ENCODE measurements around the gene CBX2. TPM values are rescaled to one million over a fixed set of nuclear protein-coding genes. Genes with fewer than 3 reads are reported as not detected.
A peak's percentile ranks its signal among the peaks of the same experiment; 100 is the strongest.

The CBX2 gene
- polyA plus RNA-seq, 2 of the 4 experiments (the other 2 are of a cell fraction) = 7.4 to 16.4 TPM

DNA sequence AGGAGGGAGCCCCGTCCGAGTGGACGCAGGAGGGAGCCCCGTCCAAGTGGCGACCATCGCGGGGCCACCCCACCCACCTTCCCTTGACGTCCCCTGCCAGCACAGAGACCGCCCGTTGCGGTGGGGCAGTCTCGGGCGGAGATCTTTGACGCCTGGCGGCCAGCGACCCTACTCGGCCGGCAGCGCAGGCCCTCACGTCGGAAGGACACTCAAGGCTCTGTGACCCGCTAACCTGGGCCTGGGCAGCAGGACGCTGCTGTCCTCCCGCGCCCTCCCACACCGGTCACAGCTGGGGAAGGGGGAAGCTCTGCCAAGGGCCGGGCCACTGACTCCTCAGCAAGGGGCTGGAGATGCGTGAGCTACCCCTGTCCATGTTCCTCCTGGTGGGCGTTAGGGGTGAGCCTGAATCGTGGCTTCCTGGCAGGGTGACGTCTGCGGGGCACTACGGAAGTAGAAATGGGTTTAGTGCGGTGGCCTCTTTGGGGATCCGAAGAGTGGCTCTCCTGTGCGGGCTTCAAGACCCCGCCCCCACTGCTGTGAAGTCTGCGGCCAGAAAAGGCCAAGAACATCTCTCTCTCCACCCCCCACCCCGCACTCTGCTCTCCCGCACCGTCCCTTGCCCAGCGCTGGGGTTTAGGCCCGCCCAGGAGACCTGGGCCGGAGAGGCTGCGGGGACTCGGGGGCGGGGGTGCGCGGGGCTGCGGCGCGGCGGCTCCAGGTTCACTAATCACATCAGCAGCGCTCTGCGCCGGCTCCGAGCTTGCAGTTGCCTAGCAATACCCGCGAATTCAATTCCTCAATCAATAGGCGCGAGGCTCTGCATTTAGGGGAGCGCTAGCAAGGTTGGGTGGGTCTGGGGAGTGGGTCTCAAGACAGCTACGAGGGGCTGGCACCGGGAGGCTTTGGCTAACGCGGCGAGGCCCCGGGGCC, 13.1 kb downstream of the CBX2 start:
- 94% methylated on average over 66 of the region's 68 CpGs for WGBS (ENCODE audit: missing lambda C conversion rate)
- FAIRE-seq = no peak
- POLR2A ChIA-PET = interaction anchor here (1.5 kb wide), 1 partner anchor 46 kb away, joined by 3 read pairs; no protein-coding TSS in a partner anchor

DNA sequence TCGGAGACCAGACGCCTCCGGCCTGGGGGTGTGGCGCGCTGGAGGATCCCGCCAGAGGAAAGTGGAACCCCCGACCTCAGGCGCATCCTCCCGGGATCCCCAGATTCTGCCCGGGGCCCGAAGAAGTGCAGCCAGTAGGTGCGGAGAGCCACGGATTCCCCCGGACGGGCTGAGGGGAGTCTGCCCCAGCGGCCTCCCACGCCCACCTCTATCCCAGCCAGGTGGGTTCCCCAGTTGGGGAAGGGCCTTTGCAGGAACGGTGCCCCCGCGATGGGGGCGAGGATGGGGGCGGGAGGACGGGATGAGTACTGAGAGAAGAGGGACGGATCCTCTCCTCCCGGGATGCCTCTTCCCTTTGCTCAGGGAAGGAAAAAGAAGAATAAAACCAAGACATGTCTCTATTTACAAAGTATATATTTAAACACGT, 13.8 kb downstream of the CBX2 start:
- Histone ChIP-seq H3K27ac (no peak overlapping the region; a peak in 1 of 6 replicates), H3K4me2 (peak overlapping the region; percentile 88; the same call in 1 of the 3 replicates), H3K4me3 (no peak overlapping the region), H3K4me1 (peaks cover 36% of the 10 kb centered on the region), H3K9me3 (no peaks in the 10 kb centered on the region)
- TF ChIP-seq HES2 (IDR thresholded peaks at IDR 0.05) = no peak
- TF ChIP-seq RAD21 (conservative IDR thresholded peaks at IDR 0.05 in 1 of 2, IDR thresholded peaks at IDR 0.05 in 1 of 2) = no peak
- TF ChIP-seq E2F6 (IDR thresholded peaks at IDR 0.05; ENCODE audit: borderline replicate concordance, low read depth) = no peak
- TF ChIP-seq TFCP2L1 (CRISPR knock-in tag; IDR thresholded peaks at IDR 0.05) = no peak
- TF ChIP-seq RNF2 (IDR thresholded peaks at IDR 0.05; ENCODE audit: borderline replicate concordance, low read depth) = no peak
- TF ChIP-seq FOSL2 (IDR thresholded peaks at IDR 0.05) = no peak
- TF ChIP-seq FOSL2 (CRISPR knock-in tag; IDR thresholded peaks at IDR 0.05) = no peak
- no peak for TF ChIP-seq TP53 (CRISPR knock-in tag; IDR thresholded peaks at IDR 0.05)
- ChIA-PET CTCF (interaction anchor here (1.2 to 39.8 kb wide), 6 partner anchors 29 to 201 kb away, joined by 6 to 1281 read pairs (median 32); partner anchors contain the start of gene CBX4), POLR2A (no interaction called here)
- 84% methylated on average over 26 of the region's 26 CpGs for WGBS (ENCODE audit: missing lambda C conversion rate)
- no peak for DNase-seq (ENCODE audit: low read depth in 1 of 2, low spot score in 1 of 2)
- FAIRE-seq = no peak
- no peak for ATAC-seq

More for the DNA sequence above, 13.1 kb downstream of the CBX2 start:
- ATAC-seq (no peak), DNase-seq (ENCODE audit: low read depth in 1 of 2, low spot score in 1 of 2) (no peak)
- no peak overlapping the region for H3K27ac ChIP-seq
- CTCF ChIA-PET = interaction anchor here (0.7 to 39.8 kb wide), 25 partner anchors 8 to 242 kb away, joined by 3 to 1281 read pairs (median 11); partner anchors contain the start of gene CBX4
- no peak for TF ChIP-seq MYC (IDR thresholded peaks at IDR 0.05; ENCODE audit: borderline replicate concordance, low read length)
- no peak for TF ChIP-seq HEYL (CRISPR knock-in tag; IDR thresholded peaks at IDR 0.05)
- TF ChIP-seq HMGXB4 (CRISPR knock-in tag; IDR thresholded peaks at IDR 0.05; ENCODE audit: borderline replicate concordance) = no peak
- no peak for TF ChIP-seq RAD21 (conservative IDR thresholded peaks at IDR 0.05 in 1 of 2, IDR thresholded peaks at IDR 0.05 in 1 of 2)
- TF ChIP-seq CEBPB (IDR thresholded peaks at IDR 0.05) = no peak
- no peak for TF ChIP-seq NPAS2 (CRISPR knock-in tag; IDR thresholded peaks at IDR 0.05; ENCODE audit: borderline replicate concordance)
- TF ChIP-seq MAZ (IDR thresholded peaks at IDR 0.05; ENCODE audit: borderline replicate concordance, low read depth, low read length) = no peak
- no peak for TF ChIP-seq CHD4 (IDR thresholded peaks at IDR 0.05; ENCODE audit: borderline replicate concordance)
- no peak overlapping the region for H3K4me2 ChIP-seq
- H3K9me3 ChIP-seq = no peaks in the 10 kb centered on the region
- H3K4me1 ChIP-seq = peaks cover 35% of the 10 kb centered on the region
- no peak overlapping the region for H3K4me3 ChIP-seq

- ATAC-seq (no peak), DNase-seq (ENCODE audit: low read depth in 1 of 2, low spot score in 1 of 2) (peak in 1 of 2 experiments; percentile 55), FAIRE-seq (no peak)
- Histone ChIP-seq H3K27ac (peak overlapping the region; percentile 82 to 97), H3K4me3 (peak overlapping the region; percentile 56), H3K4me2 (peak overlapping the region; percentile 88), H3K4me1 (peaks cover 36% of the 10 kb centered on the region), H3K9me3 (no peaks in the 10 kb centered on the region)
- 37% methylated on average over 22 of the region's 22 CpGs for WGBS (ENCODE audit: missing lambda C conversion rate)
- ChIA-PET CTCF (interaction anchor here (1.0 to 39.8 kb wide), 7 partner anchors 28 to 309 kb away, joined by 4 to 1281 read pairs (median 9); partner anchors contain the start of genes CBX4 and GAA), POLR2A (interaction anchor here (0.5 kb wide), 1 partner anchor 178 kb away, joined by 3 read pairs; no protein-coding TSS in a partner anchor)
- TF ChIP-seq, protein P1, sequence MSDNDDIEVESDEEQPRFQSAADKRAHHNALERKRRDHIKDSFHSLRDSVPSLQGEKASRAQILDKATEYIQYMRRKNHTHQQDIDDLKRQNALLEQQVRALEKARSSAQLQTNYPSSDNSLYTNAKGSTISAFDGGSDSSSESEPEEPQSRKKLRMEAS (IDR thresholded peaks at IDR 0.05) = no peak
- no peak for TF ChIP-seq ELK1 (IDR thresholded peaks at IDR 0.05; ENCODE audit: low read depth, low read length)
- TF ChIP-seq RAD21 (conservative IDR thresholded peaks at IDR 0.05 in 1 of 2, IDR thresholded peaks at IDR 0.05 in 1 of 2) = no peak; a peak in 1 of 5 replicates
- TF ChIP-seq ZFP36 (IDR thresholded peaks at IDR 0.05; ENCODE audit: borderline replicate concordance, partially characterized antibody) = no peak
- TF ChIP-seq CBX8 (IDR thresholded peaks at IDR 0.05) = no peak
- no peak for TF ChIP-seq JUNB (IDR thresholded peaks at IDR 0.05)
- TF ChIP-seq HES2 (IDR thresholded peaks at IDR 0.05) = no peak
- no peak for TF ChIP-seq CHD2 (IDR thresholded peaks at IDR 0.05; ENCODE audit: low read length, partially characterized antibody)
- TF ChIP-seq HOXB5 (CRISPR knock-in tag; IDR thresholded peaks at IDR 0.05) = no peak
- TF ChIP-seq TP53 (CRISPR knock-in tag; IDR thresholded peaks at IDR 0.05) = no peak
- TF ChIP-seq RFX5 (IDR thresholded peaks at IDR 0.05) = no peak
- no peak for TF ChIP-seq RNF2 (IDR thresholded peaks at IDR 0.05; ENCODE audit: borderline replicate concordance, low read depth)
- no peak for TF ChIP-seq FOXS1 (CRISPR knock-in tag; IDR thresholded peaks at IDR 0.05)
- TF ChIP-seq E2F6 (IDR thresholded peaks at IDR 0.05; ENCODE audit: borderline replicate concordance, low read depth) = peak; percentile 36; the same call in 1 of the 2 replicates
- TF ChIP-seq MYC (IDR thresholded peaks at IDR 0.05; ENCODE audit: borderline replicate concordance, low read length) = 0 out of 2 replicates have a peak, but pooled peaks have one; percentile 10
Measured at GRCh38 chr17:79792341-79792871, 14.5 kb downstream of the CBX2 start.
